Renal cortex interstitium (tissue), 15 donors: Measurements from ENCODE around the gene C8B. TPM values are rescaled to one million over a fixed set of nuclear protein-coding genes. Genes with fewer than 3 reads are reported as not detected.

Source experiments
- DNase-seq, 11 donors: peaks; one replicate each; pipeline ENCODE4 v3.0.0-alpha.2; 2013; ENCODE audit warnings: low read depth in 9 of 11, low spot score in 4 of 11; ENCODE audit errors: extremely low read depth in 1 of 11
- long read RNA-seq, 16 experiments: transcript quantifications; one replicate each; lab custom pipeline, GENCODE V29; 2026
- polyA plus RNA-seq, 3 donors: library from polyadenylated mRNA; unstranded; fragments of 120-200 nt; gene quantifications; one replicate each; pipeline ENCODE4 v1.2.1, GENCODE V29; 2013; ENCODE audit not compliant: insufficient read length in 3 of 3

Gene C8B
- polyA plus RNA-seq, result not detected
- long read RNA-seq, donor 1, result 0 reads
- long read RNA-seq, donor 2, result 0 reads
- long read RNA-seq, donor 3, partial matches to known transcripts, result 0 of 1 reads
- long read RNA-seq, donor 3, other reads (novel, unspliced or antisense), result 0 of 1 reads
- long read RNA-seq, donor 4, result 0 reads
- long read RNA-seq, donor 5, result 0 reads
- long read RNA-seq, donor 6, result 0 reads
- long read RNA-seq, donor 7, result 0 reads
- long read RNA-seq, donor 8, result 0 reads
- long read RNA-seq, donor 9, result 0 reads
- long read RNA-seq, donor 10, result 0 reads
- long read RNA-seq, donor 11, result 0 reads
- long read RNA-seq, donor 12, result 0 reads
- long read RNA-seq, donor 13, result 0 reads
- long read RNA-seq, donor 14, result 0 reads
- long read RNA-seq, donor 15, result 0 reads
- long read RNA-seq, donor 16, result 0 reads

GRCh38 chr1:56965916-56966697, at the start of gene C8B:
C8B (minus strand) TSS chr1:56966015; CDS start chr1:56965948, 67 bp downstream.
- DNase-seq, result no peak

GRCh38 chr1:57015071-57015470, 49.3 kb upstream of the C8B start:
- no peak for DNase-seq

DNA sequence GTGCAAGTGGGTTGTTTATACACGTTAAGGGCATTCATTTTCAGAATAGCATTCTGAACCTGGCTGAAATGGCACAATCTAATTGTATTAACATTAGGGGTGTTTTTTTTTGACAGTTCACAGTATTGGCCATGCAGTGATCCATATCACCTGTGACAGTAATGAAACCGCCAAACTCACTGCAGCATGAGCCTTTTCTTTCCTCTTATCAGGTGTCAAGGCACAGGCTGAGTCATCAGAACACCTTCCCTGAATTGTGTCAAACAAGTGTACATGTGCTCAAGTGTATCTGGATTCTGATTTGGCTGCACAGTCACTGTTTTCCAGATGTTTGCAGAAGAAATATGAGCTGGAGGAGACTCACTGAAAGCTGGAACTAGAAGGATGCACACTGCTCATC, 47.7 kb upstream of the C8B start:
- DNase-seq, result no peak

- no peak for DNase-seq
Observed at GRCh38 chr1:57012315-57012714, 46.5 kb upstream of the C8B start.

DNA sequence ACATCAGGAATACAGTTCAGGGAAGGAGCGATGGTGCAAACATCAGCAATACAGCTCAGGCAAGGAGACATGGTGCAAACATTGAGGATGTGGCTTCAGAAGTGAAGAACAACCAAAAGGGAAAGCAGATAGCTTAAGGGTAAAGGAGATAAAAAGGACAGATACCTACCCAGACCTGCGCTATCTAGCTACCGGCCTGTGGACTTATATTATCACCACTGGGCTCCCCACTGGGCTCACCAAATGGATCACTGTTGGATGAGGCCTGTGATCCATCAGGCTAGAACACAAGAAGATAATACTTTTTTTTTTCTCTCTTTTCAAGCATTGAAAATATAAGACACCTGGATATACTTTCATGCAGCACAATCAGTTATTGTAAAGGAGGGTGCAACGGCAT, 44.7 kb upstream of the C8B start:
- no peak for DNase-seq

- DNase-seq, result no peak
Observed at GRCh38 chr1:57007948-57008347, 42.1 kb upstream of the C8B start.

GRCh38 chr1:57007472-57007871, 41.7 kb upstream of the C8B start:
- no peak for DNase-seq

- DNase-seq, result no peak
Observed at GRCh38 chr1:57003398-57004139, 37.8 kb upstream of the C8B start.

DNA sequence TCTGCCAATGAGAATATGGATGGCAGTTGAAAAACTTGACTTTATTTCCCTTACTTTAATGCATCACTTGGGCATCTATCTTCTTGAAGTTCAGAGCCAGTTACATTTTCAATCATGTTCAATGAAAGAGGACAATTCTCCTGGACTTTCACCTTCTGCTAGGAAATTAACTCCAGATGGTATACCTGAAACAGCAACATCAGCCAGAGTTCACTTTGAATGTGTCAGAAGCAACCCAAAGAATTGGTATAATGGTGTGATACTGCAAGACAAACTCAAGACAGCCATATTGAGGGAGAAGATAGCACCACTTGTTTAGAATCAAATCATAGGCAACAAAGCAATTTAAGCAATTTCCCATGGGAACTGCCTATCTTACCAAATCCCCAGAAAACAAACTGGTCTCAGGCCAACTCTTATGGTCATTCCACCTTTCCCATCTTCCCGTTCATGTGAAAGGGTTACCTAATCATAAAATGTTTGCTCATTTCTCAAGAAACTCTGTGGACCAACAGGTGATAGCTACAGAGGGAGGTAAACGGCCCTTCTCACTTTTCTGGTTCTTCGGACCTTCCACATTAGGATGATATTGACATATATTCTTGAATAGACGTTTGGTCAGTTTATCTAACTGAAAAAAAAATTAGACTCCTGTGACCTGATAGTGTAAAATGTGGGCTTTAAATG, 29.7 kb upstream of the C8B start:
- no peak for DNase-seq

GRCh38 chr1:56993475-56993874, 27.7 kb upstream of the C8B start:
- DNase-seq, result peak in 8 of 11 donors; percentile 10 to 55 (median 32)

GRCh38 chr1:56992318-56993125, 26.7 kb upstream of the C8B start:
- no peak for DNase-seq

DNA sequence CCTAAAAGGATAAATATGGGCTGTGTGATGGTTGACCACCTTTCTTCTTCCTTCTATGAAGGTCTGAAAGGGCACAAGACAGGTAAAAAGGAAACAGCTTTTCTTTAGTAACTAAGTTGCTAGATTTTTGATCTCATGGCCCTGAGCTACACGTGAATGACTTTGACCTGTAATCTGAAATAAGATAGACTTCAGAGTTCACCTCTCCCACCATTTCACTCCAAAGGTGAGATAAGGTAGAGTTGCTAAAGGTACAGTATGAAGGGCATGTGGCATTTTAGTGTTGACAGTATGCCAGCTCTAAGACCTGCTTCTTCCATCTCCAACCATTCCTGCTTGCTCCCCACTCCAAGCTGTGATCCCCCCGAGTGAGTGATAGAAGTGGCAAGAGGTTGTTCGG, 25.8 kb upstream of the C8B start:
- DNase-seq, result no peak

- no peak for DNase-seq
Observed at GRCh38 chr1:56986397-56986796, 20.6 kb upstream of the C8B start.

DNA sequence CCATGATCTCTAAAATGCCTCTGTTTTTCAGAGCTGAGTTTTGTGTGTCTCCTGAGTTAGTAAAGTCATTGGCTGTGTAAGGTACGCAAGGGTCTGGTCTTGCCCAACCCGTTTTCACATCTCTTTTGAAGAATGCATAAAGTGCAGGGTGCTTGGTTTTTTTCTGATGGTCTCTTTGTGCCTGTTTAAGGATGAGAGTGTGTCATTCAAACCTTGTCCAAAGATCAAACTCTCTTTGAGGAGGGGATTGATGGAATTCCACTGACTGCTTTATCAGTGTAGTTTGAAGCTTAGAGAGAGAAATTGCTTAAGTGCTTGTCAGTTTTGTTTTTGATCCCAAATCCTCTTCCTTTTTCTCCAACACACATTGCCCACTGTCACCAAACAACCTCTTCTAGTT, 20.0 kb upstream of the C8B start:
- DNase-seq, result no peak

DNA sequence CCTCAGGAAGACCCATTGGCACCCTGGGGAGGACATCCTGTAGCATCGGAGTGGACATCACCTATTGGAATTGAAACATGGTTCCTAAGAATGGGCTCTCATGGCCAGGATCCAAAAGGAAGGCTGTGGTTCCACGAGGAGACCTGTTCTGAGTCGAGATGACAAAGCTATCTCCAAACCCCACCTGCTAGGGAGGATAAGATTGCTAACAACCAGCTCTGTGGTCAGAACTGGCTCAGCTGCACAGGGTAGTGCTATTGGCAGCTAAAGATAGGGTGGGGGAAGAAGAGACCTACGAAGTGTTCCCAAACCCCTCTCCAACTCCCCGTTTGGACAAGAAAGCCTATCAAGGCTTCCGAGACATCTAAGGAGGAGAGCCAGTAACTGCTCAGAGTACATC, 17.7 kb upstream of the C8B start:
- DNase-seq, result no peak

- no peak for DNase-seq
Observed at GRCh38 chr1:56979986-56980755, 14.4 kb upstream of the C8B start.

DNA sequence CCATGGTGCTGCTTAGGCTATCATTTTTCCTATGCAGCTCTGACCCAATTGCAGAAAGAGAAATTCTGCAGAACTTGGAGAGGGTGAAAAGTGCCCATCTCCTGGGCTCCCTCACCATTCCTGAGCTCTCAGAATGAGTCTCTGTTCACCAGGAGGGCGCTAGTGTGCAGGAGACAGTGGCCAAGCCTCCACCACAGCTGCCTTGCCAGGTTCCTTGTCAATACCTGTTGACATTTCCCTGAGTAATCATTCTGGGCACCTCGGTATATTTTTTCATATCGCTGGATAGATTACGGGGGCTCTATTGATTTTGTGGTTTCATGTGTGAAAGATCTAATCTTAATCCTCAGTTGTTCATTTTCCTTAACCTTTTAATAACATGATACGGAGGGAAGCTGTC, 13.0 kb upstream of the C8B start:
- no peak for DNase-seq

- no peak for DNase-seq
Observed at GRCh38 chr1:56977910-56978309, 12.1 kb upstream of the C8B start.
